AG04449 (cell line): ENCODE results near the gene SELENOH.

Experiments used
- CTCF ChIA-PET: fragments of 350-600 bp; formaldehyde crosslinking; extraction: SDS; loops from one replicate; lab custom pipeline; 2021; ENCODE audit warnings: antibody characterized with exemption; lab: Yijun Ruan, JAX
- POLR2A ChIA-PET: fragments of 400-600, 350-600 bp; formaldehyde crosslinking; extraction: SDS; loops from one replicate; lab custom pipeline; 2020; ENCODE audit warnings: antibody characterized with exemption, inconsistent platforms; lab: Yijun Ruan, JAX
- DNase-seq: peaks from one replicate; pipeline ENCODE4 v3.0.0-alpha.2; 2010; ENCODE audit warnings: low read depth, low spot score
- H3K4me3 ChIP-seq: 2 replicates; pipeline ENCODE4 v1.5.1; 2011; ENCODE audit warnings: low read depth, mild to moderate bottlenecking, control low read depth, low read length
- CTCF ChIP-seq: IDR thresholded peaks from one replicate; pipeline ENCODE4 v1.5.1; 2011; ENCODE audit warnings: mild to moderate bottlenecking, moderate library complexity, low read length, control low read depth, inconsistent platforms; ENCODE audit not compliant: insufficient read depth; ENCODE audit errors: missing control alignments

SELENOH gene

GRCh38 chr11:57788703-57789088 is 47.4 kb downstream of the SELENOH start:
- CTCF ChIA-PET = interaction anchor here (1.4 to 4.8 kb wide), 3 partner anchors 12 to 37 kb away, joined by 3 to 45 read pairs (median 8); partner anchors contain the start of gene BTBD18
- DNase-seq = no peak
- POLR2A ChIA-PET = no interaction called here
- H3K4me3 ChIP-seq = no peak overlapping the region
- no peak for TF ChIP-seq CTCF

GRCh38 chr11:57791321-57792059 is 50.2 kb downstream of the SELENOH start:
- H3K4me3 ChIP-seq = no peak overlapping the region
- ChIA-PET POLR2A (no interaction called here), CTCF (interaction anchor here (0.8 to 4.8 kb wide), 6 partner anchors 9 to 44 kb away, joined by 3 to 45 read pairs (median 4); partner anchors contain the start of gene CTNND1)
- no peak for DNase-seq
- no peak for TF ChIP-seq CTCF

- no peak for DNase-seq
- no peak overlapping the region for H3K4me3 ChIP-seq
- no peak for TF ChIP-seq CTCF
- CTCF ChIA-PET = interaction anchor here (0.8 to 4.8 kb wide), 4 partner anchors 8 to 44 kb away, joined by 3 to 45 read pairs (median 4); no protein-coding TSS in a partner anchor
- POLR2A ChIA-PET = no interaction called here
These were observed 50.8 kb downstream of the SELENOH start for GRCh38 chr11:57792060-57792541.

GRCh38 chr11:57792870-57793269 is 51.6 kb downstream of the SELENOH start:
- POLR2A ChIA-PET = no interaction called here
- H3K4me3 ChIP-seq = no peak overlapping the region
- no peak for DNase-seq
- CTCF ChIA-PET = interaction anchor here (0.8 to 1.3 kb wide), 3 partner anchors 10 to 35 kb away, joined by 3 read pairs; no protein-coding TSS in a partner anchor
- no peak for TF ChIP-seq CTCF
